NCI-H2081 treated with DMSO at 0.1 percent for 48 hours (cell line): Measurements from ENCODE around the gene FAM185A.
"Not testable (repeated sequence)": the region's sequence is repeated elsewhere in the genome, so short reads cannot be mapped to it uniquely, and the experiment has no call there.

ENCODE experiments used
- DNase-seq: peaks from one replicate; lab custom pipeline; 2025; lab: John Stamatoyannopoulos, UW

Gene FAM185A

DNA sequence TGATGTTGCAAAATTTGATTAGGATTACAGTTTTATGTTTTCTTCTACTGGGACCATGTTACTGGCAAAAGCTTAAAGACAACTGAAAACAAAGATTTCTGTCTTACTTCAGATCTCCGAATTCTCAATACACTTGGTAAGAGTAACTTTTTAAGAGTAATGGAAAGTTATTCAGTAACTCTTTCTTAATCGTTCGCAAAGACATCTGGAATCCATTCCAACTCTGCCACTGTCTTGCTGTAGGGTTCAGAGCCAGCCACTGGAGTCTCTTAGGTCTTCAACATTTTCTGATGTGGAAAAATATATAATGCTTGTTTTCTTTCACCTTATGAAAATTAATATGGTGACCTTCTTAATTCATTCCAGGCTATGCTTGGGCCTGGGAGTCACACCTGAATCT lies 29.9 kb downstream of the FAM185A start:
- DNase-seq: not testable (repeated sequence)

DNA sequence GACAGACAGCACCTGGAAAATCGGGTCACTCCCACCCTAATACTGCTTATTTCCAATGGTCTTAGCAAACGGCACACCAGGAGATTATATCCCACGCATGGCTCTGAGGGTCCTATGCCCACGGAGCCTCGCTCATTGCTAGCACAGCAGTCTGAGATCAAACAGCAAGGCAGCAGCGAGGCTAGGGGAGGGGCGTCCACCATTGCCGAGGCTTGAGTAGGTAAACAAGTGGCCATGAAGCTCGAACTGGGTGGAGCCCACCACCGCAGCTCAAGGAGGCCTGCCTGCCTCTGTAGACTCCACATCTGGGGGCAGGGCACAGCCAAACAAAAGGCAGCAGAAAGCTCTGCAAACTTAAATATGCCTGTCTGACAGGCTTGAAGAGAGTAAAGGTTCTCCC lies 32.1 kb downstream of the FAM185A start:
- not testable (repeated sequence) for DNase-seq

DNA sequence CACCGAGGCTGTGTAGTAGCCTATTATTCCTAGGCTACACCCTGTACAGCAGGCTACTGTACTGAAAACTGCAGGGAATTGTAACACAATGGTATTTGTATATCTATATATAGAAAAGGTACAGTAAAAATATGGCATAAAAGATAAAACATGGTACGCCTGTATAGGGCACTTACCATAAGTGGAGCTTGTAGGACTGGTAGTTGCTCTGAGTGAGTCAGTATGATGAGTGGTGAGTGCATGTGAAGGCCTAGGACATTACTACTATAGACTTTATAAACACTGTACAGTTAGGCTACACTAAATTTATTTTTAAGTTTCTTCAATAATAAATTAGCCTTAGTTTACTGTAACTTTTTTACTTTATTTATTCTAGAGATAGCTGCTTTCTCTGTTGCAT lies 40.0 kb downstream of the FAM185A start:
- not testable (repeated sequence) for DNase-seq

DNA sequence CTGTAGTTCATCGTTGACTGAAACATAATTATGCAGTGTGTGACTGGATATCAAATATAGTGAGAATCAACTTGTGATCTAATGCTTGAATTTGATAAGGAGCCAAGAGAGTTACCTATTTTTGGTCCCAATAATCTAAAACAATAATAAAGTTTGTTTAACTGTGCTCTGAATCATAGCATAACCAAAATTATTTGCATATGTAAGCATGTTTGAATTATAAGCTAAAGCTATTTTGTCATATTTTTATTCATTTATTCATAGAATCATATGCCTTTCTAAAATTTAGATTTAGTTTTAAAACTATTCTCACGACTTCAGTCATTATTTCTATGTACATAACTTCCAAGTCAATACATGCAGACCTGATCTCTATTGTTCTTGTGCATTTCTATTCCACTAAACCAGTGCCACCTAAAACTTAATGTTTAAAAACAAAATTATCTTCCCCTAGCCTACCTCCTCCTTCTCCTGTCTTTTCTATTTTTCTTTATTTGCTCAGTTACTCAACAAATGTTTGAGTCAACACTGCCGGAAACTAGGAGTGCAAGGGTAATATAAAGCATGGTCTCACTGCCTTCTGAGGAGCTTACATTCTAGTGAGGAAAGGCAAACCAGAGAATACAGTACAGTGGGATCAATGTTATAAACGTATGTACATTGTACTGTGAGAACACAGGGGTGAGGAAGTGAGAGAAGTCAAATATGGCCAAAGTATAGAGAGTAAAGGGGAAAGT lies 41.7 kb downstream of the FAM185A start:
- DNase-seq: not testable (repeated sequence)

GRCh38 chr7:102791367-102791766 lies 42.6 kb downstream of the FAM185A start:
- not testable (repeated sequence) for DNase-seq

GRCh38 chr7:102791831-102792230 lies 43.0 kb downstream of the FAM185A start:
- not testable (repeated sequence) for DNase-seq

DNA sequence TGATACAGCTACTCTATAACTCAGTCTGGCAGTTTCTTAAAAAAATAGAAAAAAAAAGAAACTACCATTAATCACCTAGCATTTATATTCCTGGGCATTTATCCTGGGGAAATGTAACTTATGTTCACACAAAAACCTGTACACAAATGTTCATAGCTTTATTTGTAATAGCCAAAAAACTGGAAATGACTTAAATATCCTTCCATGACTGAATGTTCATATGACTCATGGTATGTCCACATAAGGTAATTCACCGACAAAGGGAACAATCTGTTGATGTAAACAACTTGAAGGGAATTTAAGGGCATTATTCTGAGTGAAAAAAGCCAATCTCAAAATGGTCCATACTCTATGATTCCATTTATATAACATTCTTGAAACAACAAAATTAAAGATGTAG lies 45.8 kb downstream of the FAM185A start:
- DNase-seq: not testable (repeated sequence)

DNA sequence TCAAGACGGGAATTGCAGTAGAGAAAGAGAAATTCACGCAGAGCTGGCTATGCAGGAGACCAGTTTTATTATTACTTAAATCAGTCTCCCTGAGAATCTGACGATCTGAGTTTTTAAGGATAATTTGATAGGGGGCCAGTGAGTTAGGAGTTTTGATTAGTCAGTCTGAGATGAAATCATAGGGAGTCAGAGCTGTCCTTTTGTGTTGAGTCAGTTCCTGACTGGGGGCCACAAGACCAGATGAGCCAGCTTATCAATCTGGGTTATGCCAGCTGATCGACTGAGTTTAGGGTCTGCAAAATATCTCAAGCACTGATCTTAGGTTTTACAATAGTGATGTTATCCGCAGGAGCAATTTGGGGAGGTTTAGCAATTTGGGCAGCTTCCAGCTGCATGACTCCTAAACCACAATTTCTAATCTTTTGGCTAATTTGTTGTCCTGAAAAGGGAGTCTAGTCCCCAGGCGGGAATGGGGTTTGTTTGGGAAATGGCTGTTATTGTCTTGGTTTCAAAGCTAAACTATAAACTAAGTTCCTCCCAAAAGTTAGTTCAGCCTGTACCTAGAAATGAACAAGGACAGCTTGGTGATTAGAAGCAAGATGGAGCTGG lies 47.3 kb downstream of the FAM185A start:
- DNase-seq: not testable (repeated sequence)

GRCh38 chr7:102806613-102807012 lies 57.8 kb downstream of the FAM185A start:
- DNase-seq: no peak

GRCh38 chr7:102810916-102811315 lies 62.1 kb downstream of the FAM185A start:
- no peak for DNase-seq

DNA sequence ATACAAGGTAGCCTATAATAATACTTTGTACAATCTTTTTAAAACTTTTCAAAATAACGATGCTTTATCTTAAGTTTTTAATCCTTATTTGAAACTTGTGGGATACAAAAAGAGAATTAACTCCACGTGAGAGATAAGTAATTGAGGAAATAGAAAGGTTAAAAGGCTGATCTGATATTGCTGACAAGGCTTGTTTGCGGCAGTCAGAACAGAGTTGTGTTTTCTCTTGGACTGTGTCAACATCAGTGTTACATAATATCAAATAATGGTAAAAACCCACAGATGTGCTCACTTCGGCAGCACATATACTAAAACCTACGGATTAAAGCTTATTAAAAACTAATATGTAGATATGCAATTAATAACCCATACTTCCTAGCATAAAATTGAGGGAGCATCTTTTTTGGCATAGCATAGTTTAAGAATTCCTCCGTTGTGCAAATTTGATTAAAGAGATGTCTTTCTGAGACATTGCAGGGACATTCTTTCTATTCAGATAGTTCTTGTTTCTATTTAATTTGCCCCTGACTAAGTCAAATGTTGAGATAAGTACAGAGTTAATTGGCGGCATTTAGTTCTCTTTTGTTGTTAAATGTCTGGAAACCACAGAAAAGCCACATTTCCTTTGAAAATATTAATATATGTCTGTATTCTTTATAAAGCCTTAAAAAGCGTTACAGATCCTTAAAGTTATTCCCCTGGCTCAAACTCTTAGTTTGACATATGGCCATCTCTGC lies 63.3 kb downstream of the FAM185A start:
- no peak for DNase-seq

GRCh38 chr7:102813191-102814024 lies 64.6 kb downstream of the FAM185A start:
- no peak for DNase-seq

DNA sequence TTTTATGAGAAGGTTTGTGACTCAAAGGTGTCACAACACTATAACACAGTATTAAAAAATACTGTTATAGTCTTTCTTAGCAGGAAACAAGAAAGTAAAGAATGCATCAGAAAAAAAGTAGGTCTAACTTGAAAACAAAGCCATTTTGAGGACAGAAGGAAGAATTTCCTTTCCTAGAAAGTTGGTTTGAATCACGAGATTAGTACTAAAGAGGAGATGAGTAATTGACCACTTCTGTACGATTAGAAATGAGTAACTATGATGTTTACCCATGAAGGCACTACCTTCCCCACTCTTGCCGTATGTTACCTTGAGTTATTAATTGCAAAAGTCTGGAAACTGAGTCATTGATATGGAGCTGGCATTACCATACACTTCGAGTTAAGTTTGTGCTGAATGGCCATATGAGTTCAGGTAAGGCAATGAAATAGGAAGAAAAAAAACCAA lies 65.2 kb downstream of the FAM185A start:
- no peak for DNase-seq

DNA sequence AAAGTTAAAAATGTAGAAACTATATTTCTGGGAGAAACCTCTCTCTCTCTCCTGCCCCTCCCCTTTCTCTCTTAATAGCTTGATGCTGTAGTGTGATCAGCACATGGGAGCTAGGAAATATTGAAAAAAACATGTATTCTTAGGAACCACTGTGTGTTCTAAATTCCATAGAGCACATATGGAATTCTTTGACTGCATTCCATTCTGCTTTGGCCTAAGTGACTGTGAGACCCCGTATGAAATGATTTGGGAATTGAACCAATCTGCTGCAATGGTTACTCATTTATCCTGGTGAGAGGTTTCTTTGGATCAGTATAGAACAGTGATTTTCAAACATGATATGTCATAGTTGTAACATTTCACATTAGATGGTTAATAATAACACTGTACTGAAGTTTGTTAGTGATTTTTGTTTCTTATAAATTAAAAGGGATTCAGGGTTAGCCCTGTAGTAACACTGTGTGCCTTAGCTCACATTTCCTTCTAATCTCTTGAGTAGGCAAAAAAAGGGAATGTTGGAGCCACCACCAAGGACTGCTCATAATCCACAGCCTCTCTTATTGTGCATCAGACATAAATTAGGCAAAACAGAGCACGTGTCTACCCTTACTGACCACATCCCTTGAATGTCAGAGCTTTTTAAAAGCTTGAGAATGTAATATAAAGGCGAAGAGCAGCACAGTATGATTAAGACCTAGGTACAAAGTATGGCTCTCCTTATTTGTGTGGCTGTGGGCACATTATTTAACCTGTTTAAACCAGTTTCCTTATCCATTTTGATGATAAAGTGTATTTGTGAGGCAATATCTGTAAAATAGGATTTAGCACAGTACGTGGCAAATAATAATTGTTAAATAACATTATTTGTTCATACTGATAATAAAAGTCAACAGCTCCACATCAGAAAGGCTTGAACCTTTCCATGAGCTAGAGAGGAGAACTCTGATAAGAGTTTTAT lies 69.1 kb downstream of the FAM185A start:
- DNase-seq: no peak

GRCh38 chr7:102819151-102819550 lies 70.4 kb downstream of the FAM185A start:
- DNase-seq: no peak

- no peak for DNase-seq
Observed at GRCh38 chr7:102821994-102822747, 73.4 kb downstream of the FAM185A start.

DNA sequence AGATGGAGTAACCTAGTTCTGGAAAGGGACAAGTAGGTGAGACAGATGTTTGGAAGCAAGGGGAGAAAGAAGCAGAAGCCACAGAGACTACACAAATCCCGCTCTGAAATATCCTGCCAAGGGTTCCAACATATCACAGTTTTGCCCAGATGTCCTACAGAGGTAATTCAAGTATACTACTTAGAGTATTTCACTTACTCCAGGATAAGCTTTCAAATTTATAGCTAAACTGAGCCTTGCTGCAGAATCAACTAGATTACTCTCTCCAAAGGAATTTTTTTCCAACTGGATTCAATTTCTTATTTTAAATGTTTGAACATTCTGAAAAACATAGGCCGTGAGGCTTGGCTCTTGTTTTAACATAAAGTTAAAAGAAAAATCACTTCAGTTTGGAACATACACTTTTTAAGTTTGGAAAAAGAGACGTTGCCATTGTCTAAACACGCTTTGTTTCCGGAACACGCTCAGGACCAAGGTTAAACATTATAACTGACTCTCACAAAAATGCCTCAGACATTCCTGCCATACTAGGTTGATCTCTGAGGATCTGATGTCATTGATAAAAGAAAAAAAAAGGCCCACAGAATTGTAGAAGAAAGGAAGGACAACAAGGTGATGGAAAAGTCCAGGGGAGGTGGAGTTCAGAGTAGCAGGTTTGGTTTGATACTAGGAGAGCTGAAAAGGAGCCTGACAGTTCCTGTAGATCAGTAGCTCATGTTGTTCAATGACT lies 74.8 kb downstream of the FAM185A start:
- no peak for DNase-seq

- DNase-seq: no peak
Observed at GRCh38 chr7:102828286-102828685, 79.5 kb downstream of the FAM185A start.

DNA sequence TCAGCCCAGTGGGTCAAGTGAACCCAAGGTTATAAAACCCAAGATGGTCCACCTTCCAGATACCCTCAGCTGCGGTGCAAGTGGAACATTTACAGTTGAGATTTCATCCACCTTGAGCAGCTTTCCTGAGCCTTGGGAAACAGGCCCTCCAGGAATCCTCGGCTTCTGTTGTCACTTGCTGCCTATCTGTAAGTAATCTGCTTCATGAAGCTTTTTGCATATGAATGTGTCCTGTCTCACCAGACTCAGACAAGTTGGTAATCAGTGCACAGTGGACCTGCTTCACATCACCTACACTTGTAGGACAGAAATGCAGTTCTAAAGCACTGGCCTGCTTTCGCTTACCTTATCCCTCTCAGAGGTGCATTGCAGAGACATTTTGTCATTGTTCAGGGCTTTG lies 80.3 kb downstream of the FAM185A start:
- DNase-seq: no peak
